CD14-positive monocyte (primary cell): ENCODE data around the gene LRRC7. TPM values are rescaled to one million over a fixed set of nuclear protein-coding genes. Genes with fewer than 3 reads are reported as not detected.

Source experiments
- DNase-seq, 3 donors: peaks; one replicate each; pipeline ENCODE4 v3.0.0-alpha.2; 2011 to 2022
- H2AFZ ChIP-seq: 2 replicates; pipeline ENCODE4 v1.6.0; 2012; ENCODE audit warnings: mild to moderate bottlenecking, low read depth, low read length, inconsistent platforms; ENCODE audit not compliant: insufficient read depth, poor library complexity, severe bottlenecking
- H3K27ac ChIP-seq, 2 donors: 1 replicate in 1 of 2; 2 replicates in 1 of 2; pipeline ENCODE4 v1.5.1; 2012 to 2013; ENCODE audit warnings: low read length in 2 of 2, control low read depth in 1 of 2, inconsistent platforms in 1 of 2, low read depth in 1 of 2, mild to moderate bottlenecking in 1 of 2
- H3K27me3 ChIP-seq, 2 donors: one replicate each; pipeline versions ENCODE4 v1.6.0 to v1.6.1; 2011 to 2013; ENCODE audit warnings: low read length in 2 of 2; ENCODE audit not compliant: control insufficient read depth in 2 of 2, insufficient read depth in 2 of 2
- H3K36me3 ChIP-seq, 2 donors: replicated peaks in 1 of 2; 1 replicate in 1 of 2; 2 replicates in 1 of 2; pipeline versions ENCODE4 v1.5.1 to v1.6.1; 2012 to 2013; ENCODE audit warnings: low read length in 2 of 2, control low read depth in 1 of 2, inconsistent platforms in 1 of 2, mild to moderate bottlenecking in 1 of 2; ENCODE audit not compliant: insufficient read depth in 2 of 2, control insufficient read depth in 1 of 2
- H3K4me1 ChIP-seq, 2 donors: 1 replicate in 1 of 2; 2 replicates in 1 of 2; pipeline versions ENCODE4 v1.5.1 to v1.6.1; 2012 to 2013; ENCODE audit warnings: low read length in 2 of 2, control low read depth in 1 of 2, inconsistent platforms in 1 of 2, mild to moderate bottlenecking in 1 of 2, moderate library complexity in 1 of 2; ENCODE audit not compliant: insufficient read depth in 2 of 2, control insufficient read depth in 1 of 2
- H3K4me2 ChIP-seq: replicated peaks from 2 replicates; pipeline ENCODE3; 2012; ENCODE audit warnings: low read length, moderate library complexity, mild to moderate bottlenecking; ENCODE audit not compliant: poor library complexity, severe bottlenecking; ENCODE audit errors: extremely low read depth
- H3K4me3 ChIP-seq, 3 experiments: fragments of 200-600 bp in 1 of 3; sonication (generic) in 1 of 3; replicated peaks in 1 of 3; 1 replicate in 2 of 3; 2 replicates in 1 of 3; pipeline ENCODE4 v1.5.1; 2011 to 2013; ENCODE audit warnings: low read length in 3 of 3, mild to moderate bottlenecking in 3 of 3, control low read depth in 2 of 3, low read depth in 2 of 3, inconsistent platforms in 1 of 3, moderate library complexity in 1 of 3
- H3K79me2 ChIP-seq: 2 replicates; pipeline ENCODE4 v1.6.0; 2012; ENCODE audit warnings: mild to moderate bottlenecking, control low read depth, inconsistent platforms, low read length, moderate library complexity; ENCODE audit not compliant: insufficient read depth
- H3K9ac ChIP-seq: 2 replicates; pipeline ENCODE4 v1.6.0; 2017; ENCODE audit warnings: low read length, mild to moderate bottlenecking; ENCODE audit not compliant: insufficient read depth, poor library complexity, severe bottlenecking
- H3K9me3 ChIP-seq, 2 donors: replicated peaks in 1 of 2; 1 replicate in 1 of 2; 2 replicates in 1 of 2; pipeline versions ENCODE4 v1.5.1 to v1.6.1; 2012 to 2013; ENCODE audit warnings: low read length in 2 of 2, control low read depth in 1 of 2; ENCODE audit not compliant: control insufficient read depth in 1 of 2, insufficient read depth in 1 of 2
- H4K20me1 ChIP-seq: 2 replicates; pipeline ENCODE4 v1.6.0; 2012; ENCODE audit warnings: mild to moderate bottlenecking, low read length, control low read depth, moderate library complexity; ENCODE audit not compliant: insufficient read depth
- H3K27ac Mint-ChIP-seq, 7 donors: one replicate each; pipeline ENCODE4 v1.8.0; 2020; ENCODE audit warnings: mild to moderate bottlenecking in 7 of 7, mixed read lengths in 7 of 7, moderate library complexity in 6 of 7, inconsistent platforms in 2 of 7
- H3K27me3 Mint-ChIP-seq, 3 donors: one replicate each; pipeline ENCODE4 v1.8.0; 2021 to 2022; ENCODE audit warnings: low read depth in 3 of 3, mild to moderate bottlenecking in 3 of 3, mixed read lengths in 3 of 3, moderate library complexity in 3 of 3, inconsistent platforms in 1 of 3
- H3K36me3 Mint-ChIP-seq, 2 donors: one replicate each; pipeline ENCODE4 v1.8.0; 2020; ENCODE audit warnings: mixed read lengths in 2 of 2, inconsistent platforms in 1 of 2, mild to moderate bottlenecking in 1 of 2
- H3K4me1 Mint-ChIP-seq: one replicate; pipeline ENCODE4 v1.8.0; 2020; ENCODE audit warnings: mild to moderate bottlenecking, mixed read lengths
- H3K4me3 Mint-ChIP-seq, 2 donors: one replicate each; pipeline ENCODE4 v1.8.0; 2020; ENCODE audit warnings: mild to moderate bottlenecking in 2 of 2, mixed read lengths in 2 of 2, moderate library complexity in 1 of 2
- H3K9me3 Mint-ChIP-seq, 7 donors: one replicate each; pipeline ENCODE4 v1.8.0; 2020 to 2022; ENCODE audit warnings: mixed read lengths in 7 of 7, mild to moderate bottlenecking in 6 of 7, moderate library complexity in 6 of 7, inconsistent platforms in 2 of 7
- WGBS: methylation state at CpG from one replicate; pipeline ENCODE4 v1.1.5; 2013; ENCODE audit warnings: missing lambda C conversion rate; ENCODE audit not compliant: insufficient coverage; 5-methylcytosine and 5-hydroxymethylcytosine counted together
- intact Hi-C, 2 donors: fragments of 100-400 bp; cut with micrococcal nuclease; formaldehyde crosslinking; loops; one replicate each; pipeline versions ENCODE4 v1.15.0 to v1.15.1; 2023
- polyA plus RNA-seq, 3 donors: library from polyadenylated mRNA; depleted of rRNA in 1 of 3; unstranded in 2 of 3; stranded (reverse) in 1 of 3; fragments of 300-500 nt in 2 of 3; fragments of >200 nt in 1 of 3; fragmentation: Illumina TruSeq in 2 of 3; gene quantifications; 1 replicate in 2 of 3; 2 replicates in 1 of 3; pipeline ENCODE4 v1.2.3, GENCODE V29; 2012 to 2021
- TF ChIP-seq, protein P1 (sequence below): fragments of 200-600 bp; IDR thresholded peaks from one replicate; pipeline ENCODE4 v1.8.0; 2022; ENCODE audit warnings: antibody characterized with exemption, mild to moderate bottlenecking

The LRRC7 gene
- polyA plus RNA-seq, 3 donors, result not detected

- no peak overlapping the region for H3K4me3 ChIP-seq
- Mint-ChIP-seq H3K4me1 (no peaks in the 10 kb centered on the region), H3K27me3 (peaks cover 0 to 2% (median under 1%) of the 10 kb centered on the region in 3 donors), H3K27ac (no peak overlapping the region), H3K4me3 (no peak overlapping the region), H3K9me3 (peaks cover 0 to 8% (median 4%) of the 10 kb centered on the region in 7 donors), H3K36me3 (no peaks in the 10 kb centered on the region)
- H4K20me1 ChIP-seq, result no peaks in the 10 kb centered on the region
- H3K4me2 ChIP-seq, result no peak overlapping the region
- no peaks in the 10 kb centered on the region for H3K79me2 ChIP-seq
- no peaks in the 10 kb centered on the region for H3K27me3 ChIP-seq
- WGBS, result no CpG with 5 or more reads among the region's 1 CpG
- TF ChIP-seq, protein P1, sequence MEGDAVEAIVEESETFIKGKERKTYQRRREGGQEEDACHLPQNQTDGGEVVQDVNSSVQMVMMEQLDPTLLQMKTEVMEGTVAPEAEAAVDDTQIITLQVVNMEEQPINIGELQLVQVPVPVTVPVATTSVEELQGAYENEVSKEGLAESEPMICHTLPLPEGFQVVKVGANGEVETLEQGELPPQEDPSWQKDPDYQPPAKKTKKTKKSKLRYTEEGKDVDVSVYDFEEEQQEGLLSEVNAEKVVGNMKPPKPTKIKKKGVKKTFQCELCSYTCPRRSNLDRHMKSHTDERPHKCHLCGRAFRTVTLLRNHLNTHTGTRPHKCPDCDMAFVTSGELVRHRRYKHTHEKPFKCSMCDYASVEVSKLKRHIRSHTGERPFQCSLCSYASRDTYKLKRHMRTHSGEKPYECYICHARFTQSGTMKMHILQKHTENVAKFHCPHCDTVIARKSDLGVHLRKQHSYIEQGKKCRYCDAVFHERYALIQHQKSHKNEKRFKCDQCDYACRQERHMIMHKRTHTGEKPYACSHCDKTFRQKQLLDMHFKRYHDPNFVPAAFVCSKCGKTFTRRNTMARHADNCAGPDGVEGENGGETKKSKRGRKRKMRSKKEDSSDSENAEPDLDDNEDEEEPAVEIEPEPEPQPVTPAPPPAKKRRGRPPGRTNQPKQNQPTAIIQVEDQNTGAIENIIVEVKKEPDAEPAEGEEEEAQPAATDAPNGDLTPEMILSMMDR, result no peak
- no peaks in the 10 kb centered on the region for H3K36me3 ChIP-seq
- H3K9ac ChIP-seq, result no peak overlapping the region
- intact Hi-C loops, result no loop called here
- no peaks in the 10 kb centered on the region for H3K9me3 ChIP-seq
- H3K27ac ChIP-seq, result no peak overlapping the region
- H3K4me1 ChIP-seq, result no peaks in the 10 kb centered on the region
- no peak for DNase-seq
- no peak overlapping the region for H2AFZ ChIP-seq
Observed at GRCh38 chr1:69776555-69776954, 208.8 kb downstream of the LRRC7 start.

DNA sequence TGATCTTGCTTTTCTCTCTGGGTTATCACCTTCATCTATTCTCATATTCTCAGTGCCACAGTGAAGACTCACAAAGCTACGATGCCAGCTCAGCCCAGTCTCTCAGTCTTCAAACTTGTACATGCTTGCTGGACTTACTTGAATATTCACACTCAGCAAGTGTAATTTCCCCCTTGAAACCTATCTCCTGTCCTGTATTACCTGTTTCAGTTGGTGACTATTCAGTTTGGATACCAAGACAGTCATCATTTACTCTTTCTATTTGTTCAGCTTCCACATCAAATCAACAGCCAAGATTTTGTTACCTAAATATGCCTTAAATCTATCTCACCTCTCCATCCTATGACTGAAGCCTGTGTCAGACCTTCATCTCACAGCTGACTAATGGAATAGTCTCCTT is 209.7 kb downstream of the LRRC7 start:
- Histone ChIP-seq H3K27ac (no peak overlapping the region), H3K4me1 (no peaks in the 10 kb centered on the region), H3K79me2 (no peaks in the 10 kb centered on the region), H3K36me3 (no peaks in the 10 kb centered on the region), H4K20me1 (no peaks in the 10 kb centered on the region), H3K9me3 (no peaks in the 10 kb centered on the region), H2AFZ (no peak overlapping the region), H3K9ac (no peak overlapping the region), H3K27me3 (no peaks in the 10 kb centered on the region), H3K4me2 (no peak overlapping the region), H3K4me3 (no peak overlapping the region)
- 71% methylated on average over 1 of the region's 1 CpG for WGBS
- H3K36me3 Mint-ChIP-seq, result no peaks in the 10 kb centered on the region
- no peak overlapping the region for H3K27ac Mint-ChIP-seq
- intact Hi-C loops, result no loop called here
- H3K4me1 Mint-ChIP-seq, result no peaks in the 10 kb centered on the region
- H3K9me3 Mint-ChIP-seq, result peaks cover 0 to 7% (median 4%) of the 10 kb centered on the region in 7 donors
- TF ChIP-seq, protein P1, result no peak
- peaks cover 0 to 3% (median 2%) of the 10 kb centered on the region in 3 donors for H3K27me3 Mint-ChIP-seq
- no peak overlapping the region for H3K4me3 Mint-ChIP-seq
- DNase-seq, result no peak
